ENCODE measurements around the gene ZSWIM7.
"Not testable (repeated sequence)": the region's sequence is repeated elsewhere in the genome, so short reads cannot be mapped to it uniquely, and the experiment has no call there.

The ZSWIM7 gene

DNA sequence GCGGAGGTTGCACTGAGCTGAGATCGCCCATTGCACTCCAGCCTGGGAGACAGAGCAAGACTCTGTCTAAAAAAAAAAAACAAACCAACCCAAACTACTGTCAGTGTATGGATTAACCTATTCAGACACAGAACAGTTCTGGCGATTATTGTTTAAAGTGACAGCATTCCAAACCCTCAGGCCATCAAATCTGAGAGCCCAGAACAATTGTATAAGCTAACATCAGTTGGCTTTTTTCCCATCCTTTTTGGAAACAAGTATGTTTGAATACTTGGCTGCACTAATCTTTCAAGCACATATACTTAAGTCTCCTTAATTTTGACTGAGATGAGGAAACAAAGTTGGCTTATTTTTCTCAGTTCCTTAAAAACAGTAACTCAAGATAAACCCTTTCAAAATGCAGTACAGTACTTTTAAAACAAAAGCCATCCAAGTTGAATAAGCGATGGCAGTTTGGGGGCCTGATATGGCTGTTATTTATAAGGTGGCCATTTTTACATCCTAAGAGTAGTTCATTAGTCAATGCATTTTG lies 1.4 kb downstream of the ZSWIM7 start:
- no peak for DNase-seq

DNA sequence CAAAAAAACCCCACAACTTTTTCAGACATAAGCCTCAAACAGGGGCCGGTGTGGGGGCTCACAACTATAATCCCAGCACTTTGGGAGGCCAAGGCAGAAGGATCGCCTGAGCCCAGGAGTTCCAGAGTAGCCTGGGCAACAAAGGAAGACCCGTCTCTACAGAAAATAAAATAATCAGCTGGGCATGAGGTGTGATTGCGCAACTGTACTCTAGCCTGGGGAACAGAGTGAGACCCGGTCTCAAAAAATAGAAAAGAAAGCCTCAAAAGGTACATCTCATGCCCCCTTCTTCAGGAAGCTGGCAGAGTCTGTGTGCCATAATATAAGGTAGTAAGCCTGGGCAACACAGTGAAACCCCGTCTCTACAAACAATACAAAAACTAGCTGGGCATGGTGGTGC lies 3.2 kb downstream of the ZSWIM7 start:
- DNase-seq = no peak

DNA sequence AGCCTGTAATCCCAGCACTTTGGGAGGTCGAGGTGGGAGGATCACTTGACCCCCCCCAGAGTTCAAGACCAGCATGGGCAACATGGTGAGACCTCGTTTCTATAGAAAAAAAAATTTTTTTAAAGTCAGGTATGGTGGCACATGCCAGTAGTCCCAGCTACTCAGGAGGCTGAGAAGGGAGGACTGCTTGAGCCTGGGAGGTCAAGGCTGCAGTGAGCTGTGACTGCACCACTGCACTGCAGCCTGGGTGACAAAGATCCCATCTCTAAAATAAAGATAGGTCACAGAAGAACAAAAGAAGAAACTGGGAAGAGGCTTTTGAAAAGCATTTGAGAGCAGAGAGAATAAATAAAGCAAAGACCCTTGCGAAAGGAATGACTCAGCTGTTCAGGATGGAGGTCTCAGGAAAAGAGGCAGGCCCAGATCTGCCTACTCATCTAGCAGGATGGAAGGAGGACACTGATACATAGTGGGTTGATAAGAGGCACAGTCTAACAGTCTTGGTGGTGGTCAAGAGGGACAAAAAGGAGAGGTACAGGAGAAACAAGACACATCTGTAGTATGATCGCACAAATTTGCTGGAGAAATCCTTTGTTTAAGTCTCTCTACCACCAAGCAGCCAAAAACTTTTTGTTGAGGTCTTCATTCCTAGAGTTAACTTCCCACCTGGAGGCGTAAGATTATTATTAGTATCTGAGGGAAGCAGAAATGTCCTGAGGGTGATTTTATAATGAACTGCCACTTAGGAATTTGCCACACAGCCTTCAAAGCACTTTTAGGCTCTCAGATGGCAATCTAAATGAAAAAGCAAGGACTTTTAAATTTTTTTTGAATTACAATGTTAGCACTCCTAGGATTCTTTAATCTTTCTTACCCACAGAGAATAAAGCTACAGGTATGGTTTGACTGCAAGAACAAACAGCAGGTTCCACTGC lies 17.6 kb downstream of the ZSWIM7 start:
- DNase-seq = no peak

DNA sequence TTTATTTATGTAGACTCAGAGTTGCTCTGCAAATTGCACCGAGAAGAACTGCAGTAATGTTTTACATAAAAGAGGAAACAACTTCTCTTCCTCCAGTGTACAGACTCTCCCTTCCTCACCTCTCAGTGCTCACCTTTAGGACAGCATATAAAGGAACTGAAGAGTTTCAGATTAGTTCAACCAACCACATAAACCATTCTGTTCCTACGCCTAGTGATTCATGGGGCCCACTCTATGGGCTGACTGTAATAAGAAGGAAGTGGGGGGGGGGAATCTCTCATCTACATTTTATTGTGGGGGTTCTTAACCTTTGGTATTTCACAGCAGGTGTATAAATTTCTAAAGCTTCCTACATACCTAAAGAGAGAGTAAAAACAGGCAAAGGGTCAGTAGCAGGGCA lies 18.3 kb downstream of the ZSWIM7 start:
- no peak for DNase-seq

DNA sequence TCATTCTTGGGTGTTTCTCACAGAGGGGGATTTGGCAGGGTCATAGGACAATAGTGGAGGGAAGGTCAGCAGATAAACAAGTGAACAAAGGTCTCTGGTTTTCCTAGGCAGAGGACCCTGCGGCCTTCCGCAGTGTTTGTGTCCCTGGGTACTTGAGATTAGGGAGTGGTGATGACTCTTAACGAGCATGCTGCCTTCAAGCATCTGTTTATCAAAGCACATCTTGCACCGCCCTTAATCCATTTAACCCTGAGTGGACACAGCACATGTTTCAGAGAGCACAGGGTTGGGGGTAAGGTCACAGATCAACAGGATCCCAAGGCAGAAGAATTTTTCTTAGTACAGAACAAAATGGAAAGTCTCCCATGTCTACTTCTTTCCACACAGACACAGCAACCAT lies 20.5 kb downstream of the ZSWIM7 start:
- not testable (repeated sequence) for DNase-seq

DNA sequence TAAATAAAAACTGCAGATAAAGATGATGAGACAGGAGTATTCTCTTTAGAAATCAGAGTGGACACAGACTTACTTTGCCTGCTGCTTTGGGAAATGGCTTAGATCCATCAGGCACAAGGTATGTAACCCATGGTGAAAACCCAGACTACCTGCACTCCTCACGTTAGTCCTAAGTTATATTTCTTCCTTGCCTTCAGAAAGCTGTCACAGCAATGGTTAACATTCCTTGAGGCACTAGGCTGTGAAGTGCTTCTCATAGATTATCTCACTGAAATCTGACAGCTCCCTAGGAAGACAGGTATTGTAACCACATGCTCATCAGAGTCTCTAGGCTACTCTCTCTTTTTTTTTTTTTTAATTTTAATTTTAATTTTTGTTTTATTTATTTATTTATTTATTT lies 20.9 kb downstream of the ZSWIM7 start:
- no peak for DNase-seq

DNA sequence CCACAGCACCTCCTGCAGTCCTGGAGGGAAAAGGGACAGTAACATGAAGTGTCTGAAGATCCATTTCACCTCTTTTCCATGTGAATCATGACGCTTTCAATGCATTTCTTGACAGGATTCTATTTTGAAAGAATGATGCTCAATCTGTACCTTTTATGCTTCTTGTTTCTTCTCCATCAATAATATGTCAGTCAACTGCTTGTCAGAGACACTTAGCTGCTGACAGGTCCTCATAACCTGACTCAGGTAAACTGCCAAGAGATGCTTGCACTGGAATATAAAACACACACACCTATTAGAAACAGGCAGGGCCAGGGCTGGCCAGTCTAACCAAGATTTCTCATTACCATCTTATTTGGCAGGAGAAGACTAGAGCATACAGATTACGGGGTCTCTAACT lies 21.6 kb downstream of the ZSWIM7 start:
- no peak for DNase-seq

DNA sequence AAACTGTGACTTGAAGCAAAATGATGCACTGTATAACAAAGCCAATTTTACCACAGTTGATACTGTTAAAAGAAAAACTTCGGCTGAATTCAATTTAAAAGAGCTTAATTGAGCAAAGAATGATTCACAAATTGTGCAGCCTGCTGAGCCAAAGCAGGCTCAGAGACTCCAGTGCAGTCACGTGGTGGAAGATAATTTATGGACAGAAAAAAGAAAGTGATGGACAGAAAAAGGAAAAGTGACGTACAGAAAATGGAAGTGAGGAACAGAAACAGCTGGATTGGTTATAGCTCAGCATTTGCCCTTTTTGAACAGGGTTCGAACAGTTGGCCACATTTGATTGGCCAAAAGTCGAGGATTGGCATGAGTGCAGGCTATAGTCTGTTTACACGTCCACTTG lies 25.7 kb downstream of the ZSWIM7 start:
- no peak for DNase-seq

DNA sequence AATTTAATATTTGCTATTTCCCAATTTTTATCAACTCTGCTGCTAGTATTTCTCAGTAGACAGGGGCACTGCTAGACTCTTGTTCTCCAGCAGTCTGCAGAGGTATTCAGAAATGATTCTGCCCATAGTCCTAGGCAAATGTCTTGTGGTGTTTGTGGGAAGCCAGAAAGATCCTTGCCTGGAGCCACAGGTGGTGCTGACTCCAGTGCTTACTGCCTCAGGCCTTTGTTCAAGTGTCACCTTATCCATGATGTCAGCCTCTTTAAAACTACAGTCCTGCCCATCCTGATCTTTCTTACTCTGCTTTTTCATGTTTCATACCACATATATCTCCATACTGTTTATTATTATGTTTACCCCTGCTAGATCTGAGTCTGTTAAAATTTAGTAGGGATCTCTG lies 26.5 kb downstream of the ZSWIM7 start:
- DNase-seq = no peak

DNA sequence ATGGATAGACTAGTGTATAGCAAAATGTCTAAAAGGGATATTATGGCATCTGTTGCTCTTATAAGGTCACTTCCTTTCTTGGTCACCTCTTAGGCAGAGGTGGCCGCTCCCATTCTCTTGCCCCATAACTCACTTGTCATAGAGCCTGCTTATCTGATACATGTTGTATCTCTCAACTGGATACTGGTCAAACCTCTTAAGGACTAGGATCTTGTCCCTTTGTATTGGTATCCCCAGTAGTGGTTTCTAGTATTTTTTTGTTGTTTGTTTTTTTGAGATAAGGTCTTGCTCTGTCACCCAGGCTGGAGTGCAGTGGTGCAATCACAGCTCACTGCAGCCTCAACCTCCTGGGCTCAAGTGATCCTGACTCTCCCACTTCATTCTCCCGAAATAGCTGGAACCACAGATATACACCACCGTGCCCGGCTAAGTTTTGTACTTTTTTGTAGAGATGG lies 27.0 kb downstream of the ZSWIM7 start:
- DNase-seq = no peak

DNA sequence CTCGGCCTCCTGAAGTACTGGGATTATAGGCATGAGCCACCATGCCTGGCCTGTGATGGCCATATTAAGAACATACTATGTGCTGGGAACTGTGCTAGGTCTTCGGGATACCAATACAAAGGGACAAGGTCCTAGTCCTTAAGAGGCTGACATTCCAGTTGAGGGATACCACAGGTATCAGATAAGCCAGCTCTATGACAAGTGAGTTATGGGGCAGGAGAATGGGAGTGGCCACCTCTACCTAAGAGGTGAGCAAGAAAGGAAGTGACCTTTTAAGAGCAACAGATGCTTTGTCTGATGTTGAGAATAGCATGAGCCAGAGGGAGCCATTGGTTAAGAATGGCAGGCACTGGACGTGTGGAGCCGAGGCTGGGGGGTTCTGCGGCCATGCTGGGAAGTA lies 27.6 kb downstream of the ZSWIM7 start:
- no peak for DNase-seq

DNA sequence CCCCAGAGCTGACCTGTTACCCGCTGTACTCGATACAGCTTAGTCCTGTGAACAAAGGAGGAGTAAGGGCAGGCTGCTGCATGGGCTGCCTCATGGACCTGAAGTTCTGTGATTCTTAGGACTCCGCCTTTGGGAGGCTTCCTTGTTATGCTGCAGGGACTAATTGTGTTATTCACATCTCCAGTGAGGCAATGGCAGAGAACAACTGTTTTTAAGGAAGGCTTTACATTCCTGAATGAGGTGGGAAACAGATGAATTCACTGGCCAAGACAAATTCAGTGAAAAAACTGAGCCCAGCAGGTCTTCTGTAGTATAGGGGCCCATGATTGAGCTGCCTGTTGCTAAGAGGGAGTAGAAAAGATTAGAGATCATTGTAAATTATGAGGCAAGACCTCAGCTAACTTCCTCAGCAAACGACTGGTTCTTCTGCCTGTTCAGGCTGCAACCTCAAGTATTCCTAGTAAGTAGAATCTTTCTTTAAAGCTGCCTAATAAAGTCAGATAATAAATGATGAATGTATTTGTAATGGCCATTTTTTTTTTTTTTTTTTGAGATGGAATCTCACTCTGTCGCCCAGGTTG lies 28.3 kb downstream of the ZSWIM7 start:
- DNase-seq = no peak

DNA sequence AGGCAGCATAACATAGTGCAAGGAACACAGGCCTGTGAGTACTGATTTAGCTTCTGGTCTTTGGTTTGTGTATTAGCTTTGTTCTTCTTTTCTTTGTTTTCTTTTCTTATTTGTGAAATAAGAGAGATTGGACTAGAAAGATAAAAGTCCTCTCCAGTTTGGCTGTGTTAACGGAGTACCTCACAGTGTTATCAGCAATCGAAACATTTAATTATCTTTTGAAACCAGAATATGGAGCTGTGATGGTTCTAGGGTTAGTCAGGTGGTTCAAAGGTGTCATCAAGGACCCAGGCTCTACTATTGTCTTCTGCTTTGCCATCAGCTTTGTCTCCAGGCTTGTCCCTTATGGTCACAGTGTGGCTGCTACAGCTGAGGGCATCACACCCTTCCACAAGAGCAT lies 29.0 kb downstream of the ZSWIM7 start:
- no peak for DNase-seq

DNA sequence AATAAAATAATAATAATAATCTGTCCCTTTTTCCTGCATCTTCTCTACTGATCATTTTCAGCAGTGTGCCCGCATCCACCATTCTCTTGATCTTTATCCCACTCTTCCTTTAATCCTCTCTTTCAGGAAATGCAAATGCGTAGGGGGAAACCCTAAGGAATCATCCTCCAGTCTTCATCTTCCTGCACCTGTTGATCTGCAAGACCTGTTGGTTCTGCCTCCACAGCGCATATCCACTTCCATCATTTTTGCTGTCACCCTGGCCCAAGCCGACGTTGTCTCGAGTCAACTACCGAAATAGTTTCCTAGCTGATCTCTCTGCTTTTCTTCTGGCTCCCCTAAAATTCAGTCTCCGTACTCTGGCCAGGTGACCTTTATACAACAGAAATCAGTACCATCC lies 30.0 kb downstream of the ZSWIM7 start:
- no peak for DNase-seq

DNA sequence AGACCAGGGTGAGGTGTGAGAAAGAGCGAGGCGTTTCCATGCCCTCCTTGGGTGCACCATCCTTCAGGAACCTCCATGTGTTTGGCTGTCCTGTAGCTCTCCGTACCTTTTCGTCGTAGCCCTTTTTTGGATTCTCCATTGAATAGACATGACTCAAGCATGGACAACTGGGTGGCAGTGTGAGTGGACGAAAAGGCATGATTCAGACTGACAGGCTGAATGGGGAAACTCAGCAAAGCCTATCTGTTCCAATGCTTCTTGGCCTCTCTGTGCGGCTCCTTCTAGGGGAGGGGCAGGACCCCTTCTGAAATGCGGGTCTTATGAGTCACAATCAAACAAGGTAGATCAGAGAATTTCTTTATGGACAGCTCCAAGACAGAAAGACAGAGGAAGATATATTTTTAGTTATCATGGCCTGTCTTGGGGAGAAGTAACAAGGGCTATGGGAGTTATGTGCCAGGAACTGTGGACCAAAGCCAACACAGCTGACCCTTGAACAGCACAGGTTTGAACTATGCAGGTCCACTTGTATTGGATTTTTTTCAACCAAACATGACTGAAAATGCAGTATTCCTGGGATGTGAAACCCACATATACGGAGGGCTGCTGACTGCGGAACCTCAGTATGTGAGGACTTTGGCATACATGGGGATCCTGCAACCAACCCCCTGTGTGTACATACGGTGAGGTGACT lies 31.7 kb downstream of the ZSWIM7 start:
- DNase-seq = no peak

DNA sequence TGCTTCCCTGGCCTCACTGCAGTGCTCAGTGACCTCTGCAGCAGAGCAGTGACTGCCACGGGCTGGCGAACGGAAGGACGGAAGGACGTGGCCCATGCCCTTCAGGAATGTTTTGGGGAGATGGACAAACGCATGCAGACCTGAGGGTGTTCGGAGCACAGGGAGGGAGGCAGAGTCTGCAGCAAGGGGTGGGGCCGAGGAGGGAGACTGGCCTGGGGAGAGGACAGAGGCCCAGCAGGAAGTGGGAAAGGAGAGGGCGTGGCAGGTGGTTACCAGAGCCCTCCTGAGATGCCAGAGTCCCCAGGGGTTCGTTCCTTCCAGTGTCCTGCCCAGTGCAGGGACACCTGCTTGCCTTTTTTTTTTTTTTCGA lies 32.6 kb downstream of the ZSWIM7 start:
- DNase-seq = no peak

DNA sequence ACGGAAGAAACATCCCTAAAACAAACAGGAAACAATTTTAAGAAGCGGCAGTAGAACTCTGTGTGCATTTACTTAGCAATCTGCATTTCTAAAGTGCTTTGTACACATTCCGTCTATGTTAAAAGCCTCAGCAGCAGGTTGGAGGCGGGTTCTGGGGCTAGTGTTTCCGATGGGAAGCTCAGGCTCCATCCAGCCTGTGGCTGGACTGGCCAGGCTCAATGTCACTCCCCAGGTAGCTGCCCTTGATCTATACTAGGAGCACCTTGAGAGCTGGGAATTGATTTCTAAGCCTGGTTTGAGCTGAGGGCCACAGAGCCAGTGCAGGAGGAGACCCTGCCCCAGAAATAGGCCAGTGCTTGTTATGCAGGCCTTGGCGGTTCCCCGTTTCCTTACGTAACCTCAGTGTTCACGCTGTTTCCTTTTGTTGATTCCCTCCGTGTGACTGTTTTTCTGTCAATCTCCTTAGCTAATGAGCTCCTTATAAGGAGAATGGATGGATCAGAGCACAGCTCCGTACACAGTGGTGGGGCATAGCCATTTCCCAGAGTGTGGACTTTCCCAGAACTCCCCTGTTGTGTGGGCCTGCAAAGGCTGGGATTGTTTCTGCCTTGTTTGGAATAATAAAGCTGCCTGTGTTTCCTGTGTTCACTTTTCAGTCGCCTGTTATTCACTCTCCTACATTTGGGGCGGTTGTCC lies 33.2 kb downstream of the ZSWIM7 start:
- no peak for DNase-seq

DNA sequence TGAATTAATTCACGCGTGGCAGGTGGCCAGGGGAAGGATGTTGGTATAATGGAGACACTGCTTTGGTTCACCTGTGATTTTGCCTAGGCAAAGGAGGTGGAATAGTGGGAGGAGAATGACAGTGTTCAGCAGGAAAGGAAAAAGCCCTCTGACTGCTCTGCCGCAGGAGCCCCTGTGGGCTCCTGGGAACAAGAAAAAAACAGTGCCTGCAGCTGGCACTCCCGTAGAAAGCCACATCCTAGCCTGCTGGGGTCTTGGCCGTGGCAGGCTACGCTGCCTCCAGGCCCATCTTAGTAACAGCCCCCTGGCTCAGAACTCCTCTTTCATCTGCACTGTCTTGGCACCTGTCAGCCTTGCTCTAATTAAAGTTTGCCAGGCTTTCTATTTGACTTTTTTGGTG lies 34.0 kb downstream of the ZSWIM7 start:
- no peak for DNase-seq

DNA sequence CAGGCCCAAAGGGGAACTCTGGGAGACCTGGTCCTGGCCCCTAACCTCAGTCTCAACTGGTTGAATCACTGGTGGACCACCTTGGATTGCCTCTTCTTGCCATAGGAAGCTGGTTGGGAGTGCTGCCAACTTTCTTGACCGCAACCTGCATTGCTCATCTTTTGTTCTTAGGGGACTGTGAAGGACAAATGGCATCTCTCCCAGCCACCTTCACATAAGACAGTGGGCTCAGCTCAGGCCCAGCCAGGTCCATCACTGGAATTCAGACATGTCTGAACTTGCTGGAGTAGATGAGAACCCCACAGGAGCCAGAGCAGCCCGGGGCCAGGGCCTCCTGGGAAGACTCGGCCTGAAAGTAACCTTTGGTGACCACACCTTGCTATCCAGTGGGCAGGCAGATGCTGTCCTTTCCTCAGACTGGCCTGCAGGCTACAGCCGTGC lies 35.8 kb downstream of the ZSWIM7 start:
- DNase-seq = no peak

DNA sequence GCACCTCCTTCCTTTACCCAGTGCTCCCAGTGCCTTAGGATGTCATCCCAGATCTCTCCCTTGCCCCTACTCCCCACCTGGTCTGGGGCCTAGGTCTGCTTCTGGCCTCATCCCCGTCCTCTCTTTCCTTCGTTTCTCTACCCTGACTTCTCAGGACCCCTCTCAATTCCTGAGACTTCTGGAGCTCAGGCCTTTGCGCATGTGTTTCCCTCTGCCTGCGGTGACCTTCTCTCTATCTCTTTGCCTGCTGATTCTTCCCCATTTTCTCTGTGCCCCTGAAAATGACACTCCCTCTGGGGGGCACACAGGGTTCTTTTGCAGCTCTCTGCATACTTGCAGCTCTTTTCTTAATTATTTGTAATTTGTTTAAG lies 41.0 kb downstream of the ZSWIM7 start:
- no peak for DNase-seq

DNA sequence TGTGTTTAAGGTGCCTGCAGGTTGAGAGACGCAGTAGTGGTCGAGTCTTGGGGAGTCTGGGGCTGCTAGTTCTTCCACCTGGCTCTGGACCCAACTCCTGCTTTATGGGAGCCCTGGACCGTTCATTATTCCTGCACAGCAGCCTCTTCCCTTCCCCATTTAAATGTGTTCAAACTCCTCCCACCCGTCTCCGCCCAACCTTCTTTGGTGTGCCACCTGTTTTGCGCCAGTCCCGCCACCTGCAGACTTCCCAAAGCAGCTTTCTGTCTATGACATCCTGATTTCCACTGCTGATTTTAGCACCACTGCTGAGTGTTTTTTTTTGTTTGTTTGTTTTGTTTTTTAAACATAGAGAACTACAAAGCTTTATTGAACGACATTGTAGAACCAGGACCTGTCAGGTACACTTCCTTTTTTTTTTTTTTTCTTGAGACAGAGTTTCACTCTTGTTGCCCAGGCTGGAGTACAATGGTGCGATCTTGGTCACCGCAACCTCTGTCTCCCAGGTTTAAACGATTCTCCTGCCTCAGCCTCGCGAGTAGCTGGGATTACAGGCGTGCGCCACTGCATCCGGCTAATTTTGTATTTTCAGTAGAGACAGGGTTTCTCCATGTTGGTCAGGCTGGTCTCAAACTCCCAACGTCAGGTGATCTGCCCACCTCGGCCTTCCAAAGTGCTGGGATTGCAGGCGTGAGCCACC lies 41.7 kb downstream of the ZSWIM7 start:
- no peak for DNase-seq

DNA sequence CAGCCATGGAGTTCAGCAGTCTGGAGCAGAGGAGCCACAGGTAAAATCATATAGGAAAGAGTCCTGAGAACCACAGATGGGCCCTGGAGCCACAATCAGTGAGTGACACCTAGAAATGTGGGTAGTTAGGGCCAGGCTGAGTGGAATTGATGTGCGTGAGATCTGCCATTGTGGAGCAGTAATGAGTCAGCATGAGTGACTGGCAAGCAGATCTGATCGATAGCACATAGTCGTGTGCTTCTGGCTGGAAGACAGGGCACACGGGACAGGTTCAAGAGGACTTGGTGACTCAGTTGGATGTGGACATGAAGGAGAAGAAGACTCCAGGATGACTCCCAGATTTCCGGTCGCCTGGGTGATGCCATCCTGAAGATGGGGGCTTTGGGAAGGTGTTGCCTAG lies 42.3 kb downstream of the ZSWIM7 start:
- DNase-seq = no peak
